GM21360 (cell line): ENCODE data around the gene FAM53A.
"Not testable (repeated sequence)": the region's sequence is repeated elsewhere in the genome, so short reads cannot be mapped to it uniquely, and the experiment has no call there.

ENCODE experiments used
- ATAC-seq: cut with Tn5 transposase; IDR thresholded peaks from one replicate; pipeline ENCODE4 v1.9.1; 2021; ENCODE audit warnings: mild to moderate bottlenecking, moderate library complexity; ENCODE audit not compliant: unreplicated experiment

The FAM53A gene

DNA sequence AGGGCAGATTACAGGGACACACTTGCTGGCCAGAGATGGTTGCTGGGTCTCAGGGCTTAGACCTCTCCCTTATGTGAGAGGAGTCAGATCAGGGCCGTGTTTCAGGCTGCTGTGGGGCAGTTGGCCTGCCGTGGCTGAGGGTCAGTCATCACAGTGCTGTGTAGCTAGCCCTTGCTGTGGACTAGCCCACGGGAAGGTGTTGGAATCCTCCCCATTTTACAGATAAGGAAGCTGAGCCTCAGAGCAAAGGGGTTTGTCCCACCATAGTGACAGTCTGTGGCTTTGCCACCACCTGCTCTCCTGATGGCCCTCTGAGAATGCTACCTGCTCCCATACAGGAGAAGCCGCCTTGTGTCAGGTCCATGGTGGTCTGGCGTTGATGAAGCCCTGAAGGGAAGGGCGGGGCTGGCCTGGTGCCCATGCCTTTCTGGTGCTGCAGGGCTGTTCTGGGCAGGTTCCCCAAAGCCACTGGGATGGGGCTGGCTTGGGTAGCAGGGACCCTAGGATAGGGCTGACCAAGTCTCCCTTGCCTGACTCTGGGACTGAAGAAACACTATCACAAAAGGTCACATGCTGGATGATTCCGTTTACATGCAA lies 2.4 kb upstream of the FAM53A start:
- ATAC-seq: no peak

- no peak for ATAC-seq
Measured at GRCh38 chr4:1685235-1686150, 1.4 kb upstream of the FAM53A start.

DNA sequence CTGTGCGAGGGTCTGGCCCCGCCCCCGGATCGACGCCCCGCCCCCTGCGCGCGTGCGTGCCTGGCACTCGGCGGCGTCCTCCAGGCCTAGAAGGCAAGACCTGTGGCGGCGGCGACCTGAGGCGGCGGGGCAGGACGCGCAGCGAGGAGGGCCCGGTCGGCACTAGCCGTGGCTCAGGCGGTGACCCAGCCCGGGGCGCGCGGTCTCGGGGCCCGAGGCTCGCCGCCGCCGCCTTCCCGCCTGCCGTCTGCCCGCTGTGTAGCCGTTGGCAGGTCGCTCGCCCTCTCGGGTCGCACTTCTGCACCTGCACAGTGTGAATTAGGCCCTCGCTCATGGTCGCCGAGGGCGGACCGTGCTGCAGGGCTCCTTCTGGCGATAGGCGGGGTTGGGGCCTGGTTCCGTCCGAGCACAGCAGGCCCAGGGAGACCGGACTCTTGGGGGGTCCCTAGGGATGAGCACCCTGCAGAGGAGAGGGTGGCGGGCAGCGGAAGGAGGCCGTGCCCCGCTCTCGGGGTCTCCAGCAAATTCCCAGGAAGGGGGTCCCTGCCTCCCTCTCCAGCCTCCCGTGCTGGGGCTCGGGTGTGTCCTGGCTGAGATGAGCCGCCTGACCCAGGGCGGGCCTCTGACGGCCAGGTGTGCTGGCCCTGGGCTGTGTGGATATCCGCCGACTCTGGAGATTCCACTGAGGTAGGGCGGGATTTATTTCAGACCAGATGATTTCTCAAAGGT lies 557 bp upstream of the FAM53A start:
- no peak for ATAC-seq

DNA sequence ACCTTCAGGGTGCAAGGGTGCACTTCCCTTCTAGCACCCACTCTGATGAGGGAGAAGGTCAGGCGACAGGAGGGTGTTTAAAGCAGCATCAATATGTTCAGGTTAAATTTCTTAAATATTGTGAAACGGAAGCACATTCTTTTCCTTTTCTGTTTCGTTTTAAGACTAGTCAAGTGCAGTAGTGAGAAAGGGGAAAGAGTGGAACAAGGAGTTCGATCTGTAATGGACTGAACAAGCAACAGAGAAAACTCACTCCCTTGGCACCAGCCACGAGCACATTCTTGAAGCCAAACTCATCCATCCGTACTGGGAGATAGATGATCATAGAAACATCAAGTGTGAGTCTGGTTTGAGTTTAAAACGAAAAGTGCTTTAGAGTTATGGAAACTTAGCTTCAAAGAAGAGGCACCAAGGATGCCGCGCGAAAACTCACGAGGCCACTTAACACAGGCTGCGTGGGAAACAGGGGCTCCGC lies 815 bp downstream of the FAM53A start:
- ATAC-seq: no peak

GRCh38 chr4:1682860-1683259 lies 1.3 kb downstream of the FAM53A start:
- ATAC-seq: no peak

DNA sequence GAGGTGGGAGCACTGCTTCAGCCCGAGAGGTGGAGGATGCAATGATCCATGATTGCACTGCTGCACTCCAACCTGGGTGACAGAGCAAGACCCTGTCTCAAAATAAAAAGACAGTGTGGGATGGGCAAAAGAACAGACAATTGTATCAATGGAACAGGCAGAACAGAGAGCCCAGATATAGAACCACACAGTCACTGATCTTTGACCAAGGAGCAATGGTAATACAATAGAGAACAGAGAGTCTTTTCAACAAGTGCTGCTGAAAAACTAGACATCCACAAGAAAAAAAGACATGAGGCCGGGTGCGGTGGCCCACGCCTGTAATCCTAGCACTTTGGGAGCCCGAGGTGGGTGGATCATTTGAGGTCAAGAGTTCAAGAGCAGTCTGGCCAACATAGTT lies 5.9 kb downstream of the FAM53A start:
- no peak for ATAC-seq

GRCh38 chr4:1676605-1677525 lies 7.2 kb downstream of the FAM53A start:
- ATAC-seq: no peak

DNA sequence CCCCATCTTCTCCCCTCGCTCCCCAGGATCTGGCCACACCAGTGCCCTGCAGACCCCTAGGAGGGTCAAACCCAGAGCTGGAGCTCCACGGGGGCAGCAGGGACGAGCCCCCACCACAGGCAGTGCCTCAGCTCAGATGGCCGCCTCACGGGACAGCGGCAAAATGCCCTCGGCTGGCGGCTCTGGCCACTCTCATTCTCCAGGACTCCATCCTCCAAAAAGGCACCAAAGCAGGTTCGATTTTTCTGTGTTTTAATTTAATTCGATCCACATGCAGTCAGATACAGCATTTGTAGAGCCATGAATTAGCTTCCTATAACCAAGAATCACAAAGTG lies 8.3 kb downstream of the FAM53A start:
- no peak for ATAC-seq

- ATAC-seq: no peak
Measured at GRCh38 chr4:1675136-1675801, 8.8 kb downstream of the FAM53A start.

GRCh38 chr4:1674682-1675081 lies 9.4 kb downstream of the FAM53A start:
- no peak for ATAC-seq

- ATAC-seq: no peak
Measured at GRCh38 chr4:1673671-1674070, 10.4 kb downstream of the FAM53A start.

- ATAC-seq: not testable (repeated sequence)
Measured at GRCh38 chr4:1671011-1671410, 13.1 kb downstream of the FAM53A start.

DNA sequence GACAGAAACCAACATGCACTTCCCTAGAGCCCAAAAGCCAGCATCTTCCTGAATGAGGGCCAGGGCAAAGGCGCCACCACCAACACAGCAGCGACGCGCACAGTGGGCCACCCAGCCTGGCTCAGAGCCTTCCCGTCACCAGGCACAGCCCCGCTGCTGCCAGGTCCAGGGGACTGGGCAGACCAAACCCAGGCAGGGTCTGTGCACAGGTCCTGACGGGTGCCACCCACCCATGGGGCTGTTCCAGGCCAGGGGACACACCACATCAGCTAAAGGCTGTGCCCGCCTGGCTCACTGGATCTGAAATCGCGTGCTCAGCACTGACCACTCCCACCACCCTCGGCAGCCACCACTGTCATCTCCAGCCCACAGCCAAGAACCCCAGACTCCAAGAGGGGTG lies 13.8 kb downstream of the FAM53A start:
- no peak for ATAC-seq

- no peak for ATAC-seq
Measured at GRCh38 chr4:1669850-1670249, 14.3 kb downstream of the FAM53A start.

GRCh38 chr4:1669270-1669669 lies 14.8 kb downstream of the FAM53A start:
- ATAC-seq: no peak

DNA sequence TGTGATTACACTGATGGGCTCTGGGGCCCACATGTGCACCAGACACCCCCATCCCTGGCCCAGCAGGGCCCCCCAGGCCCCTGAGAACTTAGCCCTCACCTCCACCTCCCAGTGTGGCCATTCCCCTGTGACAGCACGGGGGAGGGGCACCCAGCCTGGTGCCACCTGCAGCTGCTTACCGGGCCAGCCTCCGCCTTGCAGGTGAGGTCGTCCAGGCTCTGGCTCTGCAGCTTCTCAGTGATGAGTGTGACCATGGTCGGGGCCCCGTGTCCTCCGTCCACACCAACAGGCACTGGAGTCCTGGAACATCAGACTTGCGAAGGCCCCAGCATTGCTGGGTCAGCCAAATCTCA lies 15.6 kb downstream of the FAM53A start:
- ATAC-seq: no peak

DNA sequence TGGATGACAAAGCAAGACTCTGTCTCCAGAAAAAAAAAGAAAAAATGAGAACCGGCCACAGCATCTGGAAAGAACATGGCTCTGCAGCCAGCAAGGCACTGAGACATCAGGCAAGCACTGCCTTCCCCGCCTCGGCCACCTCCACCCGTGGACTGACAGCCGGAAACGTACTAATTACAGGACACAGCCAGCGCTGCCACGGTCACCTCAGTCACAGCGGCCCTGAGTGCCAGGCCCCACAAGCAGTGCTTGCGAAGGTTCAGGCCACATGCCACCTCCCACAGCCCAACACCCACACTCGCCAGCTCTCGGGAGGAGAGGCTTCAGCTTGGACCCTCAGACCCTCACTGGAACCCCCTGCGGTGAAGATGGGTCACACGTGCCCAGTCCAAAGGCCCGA lies 16.8 kb downstream of the FAM53A start:
- no peak for ATAC-seq

- ATAC-seq: no peak
Measured at GRCh38 chr4:1666391-1666790, 17.7 kb downstream of the FAM53A start.

DNA sequence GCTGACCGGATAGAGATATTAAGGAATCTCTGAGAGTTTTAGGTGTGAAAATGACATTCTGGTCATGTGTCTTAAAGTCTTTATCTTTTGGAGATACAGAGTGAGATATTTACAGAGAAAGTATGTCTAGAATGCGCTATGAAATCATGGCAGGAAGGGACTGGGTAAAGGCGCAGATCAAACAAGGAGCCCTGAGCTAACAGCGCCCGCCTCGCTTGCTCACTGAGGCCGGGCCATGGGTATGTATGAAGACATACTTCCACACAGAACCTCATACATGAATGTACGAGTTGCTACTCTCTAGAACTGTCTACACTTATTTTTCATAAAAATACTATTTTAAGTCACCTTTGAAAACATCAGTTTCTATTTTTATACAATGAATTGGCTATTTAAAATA lies 20.0 kb downstream of the FAM53A start:
- ATAC-seq: no peak

- no peak for ATAC-seq
Measured at GRCh38 chr4:1663549-1663948, 20.6 kb downstream of the FAM53A start.
